Liver (tissue), 9 donors: ENCODE results near the gene TPRA1. TPM values are rescaled to one million over a fixed set of nuclear protein-coding genes. Genes with fewer than 3 reads are reported as not detected.

Source experiments
- DNase-seq: peaks from one replicate; pipeline ENCODE4 v3.0.0-alpha.2; 2017; ENCODE audit warnings: low spot score
- H3K27ac ChIP-seq, 2 donors: one replicate each; pipeline ENCODE4 v1.7.0; 2013; ENCODE audit warnings: inconsistent platforms in 2 of 2, low read length in 2 of 2, control low read depth in 1 of 2, low read depth in 1 of 2, mild to moderate bottlenecking in 1 of 2
- H3K27me3 ChIP-seq, 4 donors: one replicate each; pipeline versions ENCODE4 v1.6.1 to v1.7.0; 2013; ENCODE audit warnings: low read length in 3 of 4, inconsistent platforms in 1 of 4, mild to moderate bottlenecking in 1 of 4, moderate library complexity in 1 of 4; ENCODE audit not compliant: control insufficient read depth in 4 of 4, insufficient read depth in 4 of 4
- H3K36me3 ChIP-seq, 4 donors: one replicate each; pipeline versions ENCODE4 v1.6.1 to v1.7.0; 2013; ENCODE audit warnings: low read length in 3 of 4, mild to moderate bottlenecking in 3 of 4, low read depth in 1 of 4, moderate library complexity in 1 of 4; ENCODE audit not compliant: control insufficient read depth in 4 of 4, insufficient read depth in 3 of 4
- H3K4me1 ChIP-seq, 4 donors: one replicate each; pipeline versions ENCODE4 v1.6.1 to v1.7.0; 2013; ENCODE audit warnings: low read length in 3 of 4, mild to moderate bottlenecking in 3 of 4, moderate library complexity in 1 of 4; ENCODE audit not compliant: control insufficient read depth in 4 of 4, insufficient read depth in 4 of 4
- H3K4me3 ChIP-seq, 3 donors: one replicate each; pipeline versions ENCODE4 v1.6.1 to v1.7.0; 2013; ENCODE audit warnings: low read length in 3 of 3, control low read depth in 1 of 3, low read depth in 1 of 3, mild to moderate bottlenecking in 1 of 3
- H3K9ac ChIP-seq, 2 donors: one replicate each; pipeline ENCODE4 v1.7.0; 2013; ENCODE audit warnings: low read length in 2 of 2, mild to moderate bottlenecking in 2 of 2, moderate library complexity in 2 of 2, control low read depth in 1 of 2, low read depth in 1 of 2
- H3K9me3 ChIP-seq, 4 donors: one replicate each; pipeline versions ENCODE4 v1.6.1 to v1.7.0; 2013; ENCODE audit warnings: low read length in 3 of 4; ENCODE audit not compliant: control insufficient read depth in 4 of 4
- ATF3 ChIP-seq: IDR thresholded peaks from 2 replicates; pipeline ENCODE4 v1.6.1; 2016; ENCODE audit warnings: antibody characterized with exemption
- CTCF ChIP-seq: fragments of 150-350 bp; IDR thresholded peaks from 2 replicates; pipeline ENCODE4 v1.5.1; 2017; ENCODE audit warnings: improper control_type of control experiment, low read depth, low read length; ENCODE audit not compliant: missing input control
- EGR1 ChIP-seq, 2 donors: IDR thresholded peaks; 2 replicates each; pipeline ENCODE4 v1.6.1; 2016 to 2018; ENCODE audit warnings: antibody characterized with exemption in 2 of 2, low read depth in 2 of 2
- FOXA1 ChIP-seq: IDR thresholded peaks from 2 replicates; pipeline ENCODE4 v1.6.1; 2016; ENCODE audit warnings: antibody characterized with exemption
- FOXA2 ChIP-seq: IDR thresholded peaks from 2 replicates; pipeline ENCODE4 v1.6.1; 2016; ENCODE audit warnings: antibody characterized with exemption
- GABPA ChIP-seq, 2 donors: IDR thresholded peaks in 1 of 2; conservative IDR thresholded peaks in 1 of 2; 2 replicates each; pipeline ENCODE4 v1.6.1; 2016; ENCODE audit warnings: antibody characterized with exemption in 2 of 2, mild to moderate bottlenecking in 1 of 2, moderate library complexity in 1 of 2
- HNF4A ChIP-seq, 2 donors: conservative IDR thresholded peaks; 2 replicates each; pipeline ENCODE4 v1.6.1; 2016; ENCODE audit warnings: antibody characterized with exemption in 2 of 2, mild to moderate bottlenecking in 2 of 2
- HNF4G ChIP-seq: IDR thresholded peaks from 2 replicates; pipeline ENCODE4 v1.6.1; 2016; ENCODE audit warnings: antibody characterized with exemption
- JUND ChIP-seq, 2 donors: IDR thresholded peaks; 2 replicates each; pipeline ENCODE4 v1.6.1; 2016; ENCODE audit warnings: antibody characterized with exemption in 2 of 2
- MAX ChIP-seq: IDR thresholded peaks from 2 replicates; pipeline ENCODE4 v1.6.1; 2016; ENCODE audit warnings: antibody characterized with exemption
- NR2F2 ChIP-seq: IDR thresholded peaks from 2 replicates; pipeline ENCODE4 v1.6.1; 2016; ENCODE audit warnings: antibody characterized with exemption
- RAD21 ChIP-seq, 2 donors: IDR thresholded peaks; 2 replicates each; pipeline ENCODE4 v1.6.1; 2016; ENCODE audit warnings: antibody characterized with exemption in 2 of 2, mild to moderate bottlenecking in 2 of 2
- REST ChIP-seq: IDR thresholded peaks from 2 replicates; pipeline ENCODE4 v1.6.1; 2016; ENCODE audit warnings: antibody characterized with exemption, mild to moderate bottlenecking
- RXRA ChIP-seq, 2 donors: IDR thresholded peaks; 2 replicates each; pipeline ENCODE4 v1.6.1; 2017 to 2018; ENCODE audit warnings: antibody characterized with exemption in 2 of 2, mild to moderate bottlenecking in 1 of 2
- SP1 ChIP-seq: IDR thresholded peaks from 2 replicates; pipeline ENCODE4 v1.6.1; 2018; ENCODE audit warnings: antibody characterized with exemption, mild to moderate bottlenecking
- TAF1 ChIP-seq: conservative IDR thresholded peaks from 2 replicates; pipeline ENCODE4 v1.6.1; 2016; ENCODE audit warnings: antibody characterized with exemption, mild to moderate bottlenecking
- YY1 ChIP-seq: IDR thresholded peaks from 2 replicates; pipeline ENCODE4 v1.6.1; 2016; ENCODE audit warnings: antibody characterized with exemption, mild to moderate bottlenecking
- ZBTB33 ChIP-seq: IDR thresholded peaks from 2 replicates; pipeline ENCODE4 v1.6.1; 2016; ENCODE audit warnings: antibody characterized with exemption
- WGBS: extraction: QIAGEN DNeasy Blood & Tissue Kit; methylation state at CpG from one replicate; pipeline ENCODE4 v1.1.7; 2013; 5-methylcytosine and 5-hydroxymethylcytosine counted together
- polyA plus RNA-seq, 2 donors: library from polyadenylated mRNA; stranded (reverse) in 1 of 2; unstranded in 1 of 2; fragments of 200-250 nt in 1 of 2; fragments of >200 nt in 1 of 2; fragmentation: Nextera tagmentation in 1 of 2; extraction: Ambion mirVana in 1 of 2; gene quantifications; one replicate each; pipeline versions ENCODE4 v1.2.1 to v1.2.3, GENCODE V29; 2013 to 2015
- total RNA-seq, 2 donors: library from RNA; depleted of rRNA; stranded (reverse); fragments of >200 nt; gene quantifications; one replicate each; pipeline ENCODE4 v1.2.3, GENCODE V29; 2014
- donor health status: healthy.
- donor health status: healthy.
- donor health status: healthy.
- donor health status: healthy.
- donor health status: healthy.

The TPRA1 gene
- total and polyA plus RNA-seq, 4 donors, result 17.3 to 27.1 (median 21.3) TPM

- Histone ChIP-seq H3K36me3 (no peaks in the 10 kb centered on the region), H3K4me1 (peaks cover 0 to 2% (median 0%) of the 10 kb centered on the region in 4 donors), H3K27me3 (no peaks in the 10 kb centered on the region), H3K9ac (no peak overlapping the region), H3K9me3 (no peaks in the 10 kb centered on the region), H3K27ac (no peak overlapping the region), H3K4me3 (no peak overlapping the region)
- WGBS, result 86% methylated on average over 18 of the region's 18 CpGs
- no peak for TF ChIP-seq GABPA (IDR thresholded peaks at IDR 0.05 in 1 of 2, conservative IDR thresholded peaks at IDR 0.05 in 1 of 2)
- TF ChIP-seq EGR1 (IDR thresholded peaks at IDR 0.05; ENCODE audit: low read depth in 2 of 2), result no peak
- TF ChIP-seq FOXA2, result no peak
- no peak for TF ChIP-seq HNF4A (conservative IDR thresholded peaks at IDR 0.05)
- no peak for TF ChIP-seq NR2F2
- TF ChIP-seq MAX, result no peak
- no peak for TF ChIP-seq HNF4G
- TF ChIP-seq FOXA1, result no peak
- no peak for TF ChIP-seq CTCF
- no peak for TF ChIP-seq RXRA (IDR thresholded peaks at IDR 0.05)
- no peak for TF ChIP-seq ZBTB33
- no peak for TF ChIP-seq JUND (IDR thresholded peaks at IDR 0.05)
- TF ChIP-seq SP1, result no peak
- DNase-seq, result no peak
Measured at GRCh38 chr3:127535901-127536829, 54.4 kb downstream of the TPRA1 start.

- H3K4me3 ChIP-seq, result no peak overlapping the region
- DNase-seq, result no peak
- H3K27me3 ChIP-seq, result no peaks in the 10 kb centered on the region
- H3K9ac ChIP-seq, result no peak overlapping the region
- 91% methylated on average over 12 of the region's 12 CpGs for WGBS
- peaks cover 0 to 2% (median 0%) of the 10 kb centered on the region in 4 donors for H3K4me1 ChIP-seq
- no peak overlapping the region for H3K27ac ChIP-seq
- no peaks in the 10 kb centered on the region for H3K9me3 ChIP-seq
- H3K36me3 ChIP-seq, result no peaks in the 10 kb centered on the region
- TF ChIP-seq YY1 (no peak), CTCF (no peak), REST (no peak), HNF4G (no peak), JUND (IDR thresholded peaks at IDR 0.05) (no peak), MAX (no peak), RAD21 (IDR thresholded peaks at IDR 0.05) (no peak), SP1 (no peak), HNF4A (conservative IDR thresholded peaks at IDR 0.05) (no peak), FOXA1 (no peak), GABPA (IDR thresholded peaks at IDR 0.05 in 1 of 2, conservative IDR thresholded peaks at IDR 0.05 in 1 of 2) (no peak), FOXA2 (no peak), TAF1 (no peak), ATF3 (no peak), EGR1 (IDR thresholded peaks at IDR 0.05; ENCODE audit: low read depth in 2 of 2) (no peak), RXRA (IDR thresholded peaks at IDR 0.05) (no peak), NR2F2 (no peak)
Measured at GRCh38 chr3:127535106-127535785, 55.3 kb downstream of the TPRA1 start.
